Measurements from ENCODE around the gene GRAMD4.

The GRAMD4 gene

GRCh38 chr22:46617986-46618647 lies 2.1 kb upstream of the GRAMD4 start:
- Histone ChIP-seq H3K4me1 (ENCODE audit: low read length) (peaks cover 10% of the 10 kb centered on the region), H3K36me3 (replicated peaks; ENCODE audit: insufficient read depth, low read length) (no peaks in the 10 kb centered on the region), H3K9me3 (replicated peaks; ENCODE audit: insufficient read depth, low read length) (no peaks in the 10 kb centered on the region), H3K9me2 (replicated peaks; ENCODE audit: insufficient read depth, low read length) (no peaks in the 10 kb centered on the region), H2AFZ (ENCODE audit: low read length) (no peak overlapping the region), H3K4me2 (ENCODE audit: low read depth, low read length) (no peak overlapping the region), H3K27me3 (replicated peaks; ENCODE audit: insufficient read depth, low read length) (no peaks in the 10 kb centered on the region), H3K27ac (ENCODE audit: low read length) (no peak overlapping the region), H3K4me3 (ENCODE audit: low read length) (no peak overlapping the region), H3F3A (ENCODE audit: insufficient read depth, low read length) (peaks cover 10% of the 10 kb centered on the region; the same call in 1 of the 2 replicates), H3K9ac (ENCODE audit: low read length) (no peak overlapping the region), H4K20me1 (ENCODE audit: insufficient read depth, low read length) (no peaks in the 10 kb centered on the region), H3K79me2 (ENCODE audit: low read length) (no peaks in the 10 kb centered on the region)
- no peak for DNase-seq
- TF ChIP-seq EZH2phosphoT487 (IDR thresholded peaks at IDR 0.05; ENCODE audit: low read length) = no peak
- TF ChIP-seq EZH2 (optimal IDR thresholded peaks at IDR 0.05; ENCODE audit: low read depth, low read length) = no peak

- Histone ChIP-seq H4K20me1 (ENCODE audit: insufficient read depth, low read length) (no peaks in the 10 kb centered on the region), H3K4me2 (ENCODE audit: low read depth, low read length) (no peak overlapping the region), H3K36me3 (replicated peaks; ENCODE audit: insufficient read depth, low read length) (no peaks in the 10 kb centered on the region), H3K9ac (ENCODE audit: low read length) (no peak overlapping the region), H3F3A (ENCODE audit: insufficient read depth, low read length) (peaks cover 9% of the 10 kb centered on the region; the same call in 1 of the 2 replicates), H3K4me1 (ENCODE audit: low read length) (peaks cover 4% of the 10 kb centered on the region), H2AFZ (ENCODE audit: low read length) (no peak overlapping the region), H3K27ac (ENCODE audit: low read length) (no peak overlapping the region), H3K4me3 (ENCODE audit: low read length) (no peak overlapping the region), H3K27me3 (replicated peaks; ENCODE audit: insufficient read depth, low read length) (no peaks in the 10 kb centered on the region), H3K79me2 (ENCODE audit: low read length) (no peaks in the 10 kb centered on the region), H3K9me2 (replicated peaks; ENCODE audit: insufficient read depth, low read length) (no peaks in the 10 kb centered on the region), H3K9me3 (replicated peaks; ENCODE audit: insufficient read depth, low read length) (no peaks in the 10 kb centered on the region)
- no peak for DNase-seq
- no peak for TF ChIP-seq EZH2phosphoT487 (IDR thresholded peaks at IDR 0.05; ENCODE audit: low read length)
- no peak for TF ChIP-seq EZH2 (optimal IDR thresholded peaks at IDR 0.05; ENCODE audit: low read depth, low read length)
- no peak for TF ChIP-seq CTCF (IDR thresholded peaks at IDR 0.05; ENCODE audit: low read length)
Observed at GRCh38 chr22:46618667-46619066, 1.5 kb upstream of the GRAMD4 start.

- no peak overlapping the region for H3K27ac ChIP-seq (ENCODE audit: low read length)
- H3K9me3 ChIP-seq (replicated peaks; ENCODE audit: insufficient read depth, low read length) = no peaks in the 10 kb centered on the region
- H3K36me3 ChIP-seq (replicated peaks; ENCODE audit: insufficient read depth, low read length) = no peaks in the 10 kb centered on the region
- no peak overlapping the region for H3K4me2 ChIP-seq (ENCODE audit: low read depth, low read length)
- no peak overlapping the region for H3K9ac ChIP-seq (ENCODE audit: low read length)
- no peaks in the 10 kb centered on the region for H3K79me2 ChIP-seq (ENCODE audit: low read length)
- peaks cover 2% of the 10 kb centered on the region; the same call in 1 of the 2 replicates for H3F3A ChIP-seq (ENCODE audit: insufficient read depth, low read length)
- no peak overlapping the region for H2AFZ ChIP-seq (ENCODE audit: low read length)
- TF ChIP-seq CTCF (IDR thresholded peaks at IDR 0.05; ENCODE audit: low read length) = no peak
- TF ChIP-seq EZH2phosphoT487 (IDR thresholded peaks at IDR 0.05; ENCODE audit: low read length) = no peak
- TF ChIP-seq EZH2 (optimal IDR thresholded peaks at IDR 0.05; ENCODE audit: low read depth, low read length) = no peak
- no peaks in the 10 kb centered on the region for H3K27me3 ChIP-seq (replicated peaks; ENCODE audit: insufficient read depth, low read length)
- no peaks in the 10 kb centered on the region for H3K4me1 ChIP-seq (ENCODE audit: low read length)
- H3K9me2 ChIP-seq (replicated peaks; ENCODE audit: insufficient read depth, low read length) = no peaks in the 10 kb centered on the region
- no peak overlapping the region for H3K4me3 ChIP-seq (ENCODE audit: low read length)
- DNase-seq = no peak
- no peaks in the 10 kb centered on the region for H4K20me1 ChIP-seq (ENCODE audit: insufficient read depth, low read length)
Observed at GRCh38 chr22:46619240-46619829, 851 bp upstream of the GRAMD4 start.

Measured in MM.1S (cell line).